GM19452 (cell line): ENCODE data around the gene SCYL2.
"Not testable (repeated sequence)": the region's sequence is repeated elsewhere in the genome, so short reads cannot be mapped to it uniquely, and the experiment has no call there.

Source experiments
- ATAC-seq: cut with Tn5 transposase; IDR thresholded peaks from one replicate; pipeline ENCODE4 v1.9.1; 2021; ENCODE audit not compliant: unreplicated experiment

The SCYL2 gene

DNA sequence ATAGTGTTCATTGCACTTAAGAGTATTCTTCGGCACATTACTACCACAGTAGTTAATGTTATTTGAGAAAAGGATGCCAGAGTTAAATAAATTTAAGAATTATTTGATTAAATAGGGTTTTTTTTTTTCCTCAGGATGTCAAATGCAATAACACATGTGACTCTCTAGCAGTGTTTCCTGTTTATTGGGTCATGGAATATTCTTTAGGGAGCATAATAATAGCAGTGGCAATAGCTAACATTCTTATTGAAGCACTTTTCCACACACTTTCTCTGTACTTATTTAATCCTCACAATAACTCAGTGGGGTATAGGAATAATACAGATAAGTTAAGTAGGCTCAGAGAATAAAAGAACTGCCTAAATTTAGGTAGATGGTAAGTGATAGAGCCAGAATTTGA is 44.3 kb downstream of the SCYL2 start:
- ATAC-seq: no peak

DNA sequence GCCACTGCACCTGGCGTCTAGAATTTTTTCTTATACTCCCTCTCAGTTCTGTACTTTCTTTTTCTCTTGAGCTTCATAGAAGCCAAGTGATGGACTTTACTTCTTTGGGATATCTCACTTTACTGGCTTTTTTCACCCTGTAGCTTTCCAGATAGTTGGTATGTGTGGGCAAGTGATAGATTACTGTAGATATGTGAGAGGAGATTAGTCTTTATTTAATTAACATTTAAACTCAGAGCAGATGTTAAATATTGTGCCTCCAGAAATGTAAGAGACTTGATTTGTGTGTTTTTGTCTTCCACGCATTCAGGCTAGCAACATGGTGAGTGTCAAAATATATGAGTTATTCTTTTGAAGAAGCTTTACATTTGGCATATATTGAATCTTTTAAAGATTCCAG is 50.4 kb downstream of the SCYL2 start:
- ATAC-seq: no peak

DNA sequence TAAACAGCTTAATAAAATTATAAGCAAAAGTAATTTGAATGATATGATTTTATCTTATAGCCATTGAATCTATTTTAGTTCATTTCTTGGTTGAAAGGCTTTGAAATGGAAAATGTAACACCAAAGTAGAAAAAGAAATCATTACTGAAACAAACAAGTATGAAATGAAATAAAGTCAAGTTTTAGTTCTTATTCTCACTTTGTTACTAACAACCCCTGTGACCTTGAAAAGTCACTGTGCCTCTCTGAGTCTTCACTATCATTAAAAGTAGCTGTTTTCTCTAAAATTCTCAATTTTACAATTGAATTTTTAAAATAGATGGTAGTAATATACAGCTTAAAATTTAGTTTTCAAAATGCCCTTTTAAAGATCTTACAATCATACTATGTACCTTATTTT is 57.5 kb downstream of the SCYL2 start:
- ATAC-seq: no peak

DNA sequence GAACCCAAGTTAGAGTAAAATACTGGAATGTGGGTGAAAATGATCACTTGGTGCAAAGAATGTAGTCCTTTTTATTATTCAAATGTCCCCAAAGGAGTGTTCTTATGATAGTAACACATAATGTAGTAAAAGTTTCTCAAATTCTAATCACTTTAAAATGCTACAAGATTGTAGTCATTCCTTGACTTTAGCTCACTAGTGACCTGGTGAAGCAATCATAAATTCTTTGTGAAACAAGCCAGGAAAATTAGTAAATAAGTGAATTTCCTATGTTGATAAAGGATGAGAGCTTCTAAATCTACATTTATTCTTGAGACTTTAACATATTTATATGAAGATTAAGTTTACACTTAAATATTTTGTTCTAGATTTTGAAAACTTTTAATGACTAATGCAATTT is 59.2 kb downstream of the SCYL2 start:
- no peak for ATAC-seq

DNA sequence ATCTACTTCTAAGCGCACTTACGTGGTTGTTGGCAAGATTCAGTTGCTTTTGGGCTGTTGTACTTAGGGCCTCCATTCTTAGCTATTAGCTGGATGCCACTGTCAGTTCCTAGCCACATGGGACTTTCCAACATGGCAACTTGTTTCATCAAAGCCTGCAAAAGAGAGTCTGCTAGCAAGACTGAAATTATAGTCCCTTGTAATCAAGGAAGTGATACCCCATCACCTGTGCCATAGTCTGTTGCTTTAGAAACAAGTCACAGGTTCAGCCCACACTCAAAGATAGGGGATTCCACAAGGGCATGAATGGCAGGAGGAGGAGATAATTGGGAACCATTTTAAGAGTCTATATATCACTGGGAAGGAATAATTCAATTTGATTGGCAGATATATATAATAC is 62.8 kb downstream of the SCYL2 start:
- peak; percentile 92 for ATAC-seq

DNA sequence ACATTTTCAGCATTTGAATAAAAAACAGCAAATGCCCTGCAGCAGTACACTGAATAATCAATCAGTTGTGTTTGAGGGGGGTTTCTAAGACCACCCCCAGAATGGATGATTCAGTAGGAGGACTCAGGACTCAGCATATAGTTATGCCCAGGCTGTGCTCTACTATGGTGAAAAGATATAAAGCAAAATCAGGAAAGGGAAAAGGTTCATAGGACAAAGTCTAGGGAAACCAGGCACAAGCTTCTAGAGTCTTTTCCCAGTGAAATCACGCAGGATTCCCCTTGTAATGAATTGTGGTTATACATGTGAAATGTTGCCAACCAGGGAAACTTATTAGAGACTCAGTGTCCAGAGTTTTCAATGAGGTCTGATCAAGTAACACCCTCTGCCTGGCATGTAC is 64.9 kb downstream of the SCYL2 start:
- ATAC-seq: no peak

DNA sequence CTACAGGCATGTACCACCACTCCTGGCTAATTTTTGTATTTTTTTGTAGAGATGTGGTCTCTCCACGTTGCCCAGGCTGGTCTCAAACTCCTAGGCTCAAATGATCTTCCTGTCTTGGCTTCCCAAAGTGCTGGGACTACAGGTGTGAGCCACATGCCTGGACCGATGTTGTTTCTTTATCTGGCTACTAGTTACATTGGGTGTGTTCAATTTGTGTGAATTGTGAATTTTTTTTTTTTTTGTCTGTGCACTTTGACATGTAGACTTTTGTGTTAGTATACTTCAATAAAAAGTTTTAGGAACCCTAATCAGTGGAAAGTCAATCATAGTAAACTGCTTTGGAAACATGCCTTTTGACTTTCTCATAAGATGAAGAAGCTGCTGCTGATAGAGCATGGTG is 65.9 kb downstream of the SCYL2 start:
- no peak for ATAC-seq

DNA sequence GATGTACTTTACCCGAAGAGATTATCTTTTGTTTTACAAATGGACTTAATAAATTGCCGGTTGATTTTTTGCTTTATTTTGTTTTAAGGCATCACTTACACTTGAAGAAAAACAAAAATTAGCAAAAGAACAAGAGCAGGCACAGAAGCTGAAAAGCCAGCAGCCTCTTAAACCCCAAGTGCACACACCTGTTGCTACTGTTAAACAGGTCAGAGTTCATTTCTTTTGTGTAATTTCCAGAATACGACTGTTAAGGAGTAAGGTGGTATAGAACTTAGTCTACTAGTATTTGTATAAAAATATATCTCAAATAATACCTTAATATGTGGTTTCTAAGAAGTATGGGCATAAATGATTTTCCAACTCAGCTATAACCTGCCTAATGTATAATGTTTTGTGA is 70.3 kb downstream of the SCYL2 start:
- no peak for ATAC-seq

DNA sequence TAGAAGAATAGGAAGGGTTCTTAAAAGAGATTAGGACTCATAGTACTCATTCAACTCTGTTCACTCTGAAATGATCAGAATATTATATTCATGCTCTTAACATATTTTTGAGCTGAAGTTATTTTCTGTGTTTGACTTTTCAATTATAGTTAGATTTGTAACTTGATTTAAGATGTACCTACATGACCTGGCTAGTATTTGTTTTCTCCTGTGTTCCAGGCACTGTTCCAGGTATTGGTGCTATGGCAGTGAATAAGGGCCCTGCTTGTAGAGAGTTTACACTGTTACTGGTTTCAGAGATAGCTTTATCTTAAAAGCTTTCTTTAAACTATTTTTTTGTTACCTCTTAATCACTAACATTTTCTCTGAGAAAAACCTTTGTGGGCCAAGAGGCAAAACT is 70.8 kb downstream of the SCYL2 start:
- no peak for ATAC-seq

DNA sequence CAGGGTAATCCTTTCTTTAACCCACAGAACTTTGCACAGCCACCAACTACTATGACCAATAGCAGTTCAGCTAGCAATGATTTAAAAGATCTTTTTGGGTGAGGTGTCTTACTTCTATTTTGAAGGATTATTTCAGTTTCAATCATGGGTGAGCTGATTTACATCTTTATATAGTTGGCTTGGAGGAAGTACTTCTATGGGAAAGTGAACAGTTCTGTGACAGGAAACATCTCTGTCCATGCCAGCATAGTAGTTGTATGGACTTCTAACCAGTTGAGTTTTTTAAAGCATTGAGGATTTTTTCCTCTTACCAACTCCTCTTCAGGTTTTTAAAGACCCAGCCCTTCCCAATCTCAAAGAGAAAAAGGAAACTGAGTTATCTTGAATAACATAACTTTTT is 72.1 kb downstream of the SCYL2 start:
- ATAC-seq: no peak

DNA sequence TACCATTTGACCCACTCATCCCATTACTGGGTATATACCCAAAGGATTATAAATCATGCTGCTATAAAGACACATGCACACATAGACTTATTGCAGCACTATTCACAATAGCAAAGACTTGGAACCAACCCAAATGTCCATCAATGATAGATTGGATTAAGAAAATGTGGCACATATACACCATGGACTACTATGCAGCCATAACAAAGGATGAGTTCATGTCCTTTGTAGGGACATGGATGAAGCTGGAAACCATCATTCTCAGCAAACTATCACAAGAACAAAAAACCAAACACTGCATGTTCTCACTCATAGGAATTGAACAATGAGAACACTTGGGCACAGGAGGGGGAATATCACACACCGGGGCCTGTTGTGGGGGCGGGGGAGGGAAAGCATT is 75.9 kb downstream of the SCYL2 start:
- ATAC-seq: not testable (repeated sequence)

DNA sequence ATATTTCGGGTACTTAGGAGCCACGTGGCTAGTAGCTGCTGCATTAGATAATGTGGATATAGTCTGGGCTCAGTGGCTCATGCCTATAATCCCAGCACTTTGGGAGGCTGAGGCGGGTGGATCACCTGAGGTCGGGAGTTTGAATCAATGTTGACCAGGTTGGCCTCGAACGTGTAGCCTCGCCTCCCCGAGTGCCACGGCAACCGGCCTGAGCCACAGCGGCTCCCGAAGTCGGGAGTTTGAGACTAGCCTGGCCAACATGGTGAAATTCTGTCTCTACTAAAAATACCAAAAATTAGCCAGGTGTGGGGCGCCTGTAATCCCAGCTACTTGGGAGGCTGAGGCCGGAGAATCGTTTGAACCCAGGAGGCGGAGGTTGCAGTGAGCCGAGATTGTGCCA is 77.4 kb downstream of the SCYL2 start:
- ATAC-seq: not testable (repeated sequence)

DNA sequence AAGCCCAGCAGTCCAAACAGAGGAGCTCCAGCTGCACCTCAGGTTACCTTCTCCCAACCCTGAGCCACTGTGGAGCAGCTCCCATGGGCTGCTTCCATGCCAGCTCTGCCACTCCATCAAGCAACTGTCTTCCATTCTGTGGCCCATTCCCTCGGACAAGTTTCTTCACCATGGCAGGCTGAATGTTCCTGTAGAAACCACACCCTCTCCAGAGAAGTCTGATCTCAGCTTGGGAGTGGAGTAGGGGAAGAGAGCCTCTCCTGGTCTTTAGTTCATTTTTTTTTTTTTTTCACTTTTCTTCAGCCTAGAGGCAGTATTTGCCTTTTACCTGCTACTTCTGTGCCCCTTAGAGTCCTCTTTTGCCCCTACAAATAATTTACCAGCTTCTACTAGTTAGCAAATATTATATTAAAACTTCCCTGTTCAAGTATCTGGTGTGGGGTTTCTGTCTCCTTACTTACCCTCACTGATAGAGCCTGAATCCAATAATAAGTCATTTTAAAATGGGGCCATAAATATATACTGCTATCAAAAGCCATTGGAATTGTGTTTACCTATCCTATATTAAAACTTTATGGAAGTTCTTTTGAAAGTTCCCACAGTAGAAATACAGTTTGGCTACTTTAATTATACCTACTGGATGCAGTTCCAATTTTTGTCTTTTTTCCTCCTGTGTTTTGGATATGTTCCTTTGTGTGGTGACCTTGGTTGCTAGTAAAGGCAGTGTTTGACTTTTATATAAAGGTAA is 78.2 kb downstream of the SCYL2 start:
- no peak for ATAC-seq

DNA sequence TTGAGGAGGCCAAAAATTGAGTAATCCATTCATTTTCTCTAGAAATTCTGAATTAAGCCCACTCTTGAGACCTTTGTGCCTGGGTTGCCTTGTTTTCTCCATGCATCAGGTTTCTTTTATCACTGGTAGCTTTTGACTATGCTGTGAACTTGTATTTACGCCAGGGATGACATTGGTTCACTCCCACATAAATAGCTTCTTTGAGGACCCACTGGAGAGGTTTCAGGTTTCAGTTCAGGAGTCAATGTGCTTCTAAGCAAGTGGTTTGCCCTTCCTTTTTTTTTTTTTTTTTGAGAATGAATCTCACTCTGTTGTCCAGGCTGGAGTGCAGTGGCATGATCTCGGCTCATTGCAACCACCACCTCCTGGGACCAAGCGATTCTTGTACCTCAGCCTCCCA is 79.7 kb downstream of the SCYL2 start:
- ATAC-seq: no peak

DNA sequence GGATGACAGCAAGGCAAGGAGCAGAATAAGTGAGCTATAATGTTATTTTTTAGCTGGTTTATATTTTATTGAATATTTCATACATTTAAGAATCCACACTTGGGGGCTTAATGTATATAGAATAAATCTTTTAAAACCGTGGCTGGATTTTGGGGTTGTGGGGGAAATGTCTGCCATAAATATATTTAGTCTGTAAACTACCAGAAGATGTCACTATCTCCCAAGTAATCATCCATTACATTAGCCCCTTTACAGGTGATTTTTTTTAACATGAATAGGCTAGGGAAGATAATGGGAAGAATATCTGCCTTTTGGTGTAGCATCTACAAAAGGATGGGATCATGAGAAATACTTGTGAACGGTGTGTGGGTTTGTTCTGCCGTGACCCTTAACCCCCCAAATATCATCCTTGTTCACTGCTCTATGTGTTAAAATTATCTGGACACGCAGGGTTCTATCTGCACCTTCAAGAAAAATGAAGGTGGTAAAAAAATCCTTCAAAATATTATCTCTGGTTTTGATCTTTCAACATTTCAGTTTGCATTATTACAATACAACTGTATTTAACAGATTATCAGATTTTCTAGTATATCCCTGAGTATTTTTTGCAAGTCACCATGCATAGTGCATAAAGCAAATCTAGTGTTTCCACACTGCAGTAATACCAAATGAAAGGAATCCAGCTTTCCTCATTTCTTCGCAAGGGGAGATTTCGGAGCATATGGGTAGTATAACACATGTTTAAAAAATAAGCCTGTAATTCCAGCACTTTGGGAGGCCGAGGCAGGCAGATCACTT is 81.9 kb downstream of the SCYL2 start:
- ATAC-seq: no peak

DNA sequence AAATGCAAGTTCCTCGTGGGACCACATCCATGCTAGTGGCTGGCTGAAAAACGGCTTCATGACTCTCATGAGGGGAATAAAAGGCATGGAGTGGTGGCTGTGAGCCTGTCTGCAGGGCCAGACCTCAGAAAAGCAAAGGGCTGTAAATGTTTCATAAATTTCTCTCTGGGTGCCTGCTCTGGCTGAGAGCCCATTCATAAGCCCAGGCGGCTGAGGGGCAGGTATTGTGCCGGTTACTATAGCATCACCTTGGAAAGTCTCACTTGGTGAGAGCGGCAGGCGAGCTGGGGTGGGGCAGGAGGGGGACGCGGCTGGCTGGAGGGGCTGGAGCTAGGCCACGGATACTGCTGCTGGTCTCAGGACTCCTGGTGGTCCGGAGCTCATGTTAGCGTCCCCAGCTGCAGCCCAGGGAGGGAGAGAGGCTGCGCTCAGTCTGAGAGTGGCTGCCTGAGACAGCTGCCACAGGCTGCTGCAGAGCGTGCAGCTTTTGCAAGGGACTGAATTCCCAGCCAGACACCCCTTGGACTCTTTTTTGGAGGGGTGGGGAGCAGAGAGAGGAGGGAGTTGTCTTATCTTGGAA is 89.8 kb downstream of the SCYL2 start, which contains the start of gene SLC17A8:
TSS of gene SLC17A8 (plus strand) at position 431 of the 580 bp plus-strand sequence. CDS start 318 bp downstream, outside the sequence.
- ATAC-seq: no peak

DNA sequence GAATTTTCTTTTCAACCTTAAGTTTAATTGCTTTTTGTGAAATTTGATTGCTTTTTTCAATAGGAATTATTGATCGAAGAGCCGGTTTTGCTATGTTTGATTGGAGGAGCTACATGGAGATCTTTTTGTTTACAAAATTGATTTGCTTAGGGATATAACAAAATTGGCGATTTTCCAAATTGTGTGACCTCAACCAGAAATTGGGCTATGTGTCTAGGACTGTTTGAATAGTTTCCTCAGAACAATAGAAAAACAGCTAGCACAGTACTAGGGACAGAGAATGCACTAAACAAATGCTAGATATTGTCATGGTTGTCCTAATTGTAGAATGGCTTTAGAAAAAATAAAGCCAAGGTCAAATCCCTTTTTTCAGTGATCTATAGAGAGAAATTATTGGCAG is 92.3 kb downstream of the SCYL2 start:
- no peak for ATAC-seq

DNA sequence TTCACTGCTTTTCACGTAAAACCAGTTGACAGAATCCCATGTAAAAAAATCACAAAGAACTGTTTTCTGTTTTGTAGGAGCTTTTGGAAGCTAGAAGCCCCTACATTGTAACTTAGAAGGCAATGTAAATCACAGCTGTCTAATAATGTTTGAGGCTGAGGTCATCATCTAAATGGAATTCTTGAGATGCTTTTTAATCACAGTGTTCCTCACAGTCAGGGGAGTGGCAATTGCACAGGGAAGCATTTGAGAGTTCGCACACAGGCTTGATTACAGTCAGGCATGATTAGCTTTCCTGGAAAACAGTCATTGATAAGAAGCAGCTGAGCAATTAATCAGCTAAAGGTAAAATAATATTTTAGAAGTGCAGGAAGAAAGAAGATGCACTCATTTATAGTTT is 92.8 kb downstream of the SCYL2 start:
- no peak for ATAC-seq

DNA sequence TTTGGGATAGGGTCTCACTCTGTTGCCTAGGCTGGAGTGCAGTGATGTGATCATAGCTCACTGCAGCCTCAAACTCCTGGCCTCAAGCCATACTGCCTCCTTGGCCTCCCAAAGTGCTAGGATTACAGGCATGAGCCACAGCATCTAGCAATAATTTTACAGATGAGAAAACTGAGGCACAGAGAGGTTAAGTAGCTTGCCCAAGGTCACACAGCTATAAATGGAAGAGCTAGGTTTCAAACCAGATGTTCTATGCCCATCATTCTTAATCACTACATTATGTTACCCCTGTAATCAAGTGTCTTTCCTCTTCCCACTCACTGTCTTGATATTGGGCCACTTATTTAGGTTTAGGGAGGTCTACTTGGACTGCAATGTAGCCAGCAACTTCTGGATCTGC is 93.5 kb downstream of the SCYL2 start:
- ATAC-seq: no peak

DNA sequence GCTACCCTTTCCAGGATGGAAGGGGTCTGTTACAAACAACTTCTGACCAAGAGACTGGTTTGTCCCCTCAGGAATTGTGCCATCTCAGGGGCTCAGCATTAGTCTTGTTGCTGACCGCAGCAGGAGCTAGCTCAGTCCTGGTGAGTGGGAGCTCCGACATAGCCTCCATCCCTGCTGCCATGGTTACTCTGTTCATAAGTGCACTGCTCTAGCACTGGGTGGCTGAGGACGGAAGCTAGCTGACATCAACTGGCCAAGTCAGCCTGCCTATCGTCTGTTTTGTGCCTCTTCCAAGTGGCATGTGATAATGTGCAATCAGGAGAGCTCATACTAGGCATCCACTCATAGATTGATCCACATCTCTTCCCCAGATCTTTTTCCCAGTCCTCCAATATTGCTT is 97.3 kb downstream of the SCYL2 start:
- no peak for ATAC-seq

DNA sequence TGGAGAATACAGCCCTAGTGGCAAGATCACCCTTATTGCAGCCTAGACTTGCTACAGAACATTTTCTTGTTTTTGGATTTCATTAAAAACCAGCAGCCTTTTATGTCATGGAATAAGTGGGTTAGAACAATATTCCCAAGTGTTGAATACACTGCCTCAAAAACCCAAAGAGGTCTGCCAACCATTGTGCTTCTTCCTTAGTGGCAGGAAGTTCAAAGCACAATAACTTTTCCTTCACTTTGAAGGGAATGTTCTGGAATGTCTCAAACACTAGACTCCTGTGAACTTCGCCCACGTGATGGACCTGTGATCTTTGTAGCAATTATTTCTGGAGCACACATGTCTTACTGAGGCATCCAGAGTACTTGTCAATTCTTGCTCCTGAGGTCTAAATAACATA is 98.4 kb downstream of the SCYL2 start:
- no peak for ATAC-seq

DNA sequence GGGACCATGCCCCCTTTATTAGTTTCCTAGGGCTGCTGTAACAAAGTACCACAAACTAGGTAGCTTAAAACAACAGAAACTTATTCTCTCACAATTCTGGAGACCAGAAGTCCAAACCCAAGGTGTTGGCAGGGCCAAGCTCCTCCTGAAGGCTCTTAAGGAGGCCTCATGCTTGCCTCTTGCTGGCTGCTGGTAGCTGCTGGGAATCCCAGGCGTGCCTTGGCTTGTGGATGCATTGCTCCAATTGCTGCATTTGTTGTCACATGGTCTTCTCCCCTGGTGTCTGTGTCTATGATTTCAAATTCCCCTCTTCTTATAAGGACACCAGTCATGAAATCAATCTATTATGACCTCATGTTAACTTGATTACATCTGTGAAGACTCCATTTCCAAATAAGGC is 101.1 kb downstream of the SCYL2 start:
- ATAC-seq: no peak
